ENCODE results near the gene CDH13. TPM values are rescaled to one million over a fixed set of nuclear protein-coding genes. Genes with fewer than 3 reads are reported as not detected.

Gene CDH13
- total RNA-seq, 1 donor from 2014 or later = 28.9 TPM

- no peak for DNase-seq
These were observed 952.7 kb downstream of the CDH13 start for GRCh38 chr16:83579436-83579835.

- no peak for DNase-seq
These were observed 954.3 kb downstream of the CDH13 start for GRCh38 chr16:83581082-83581481.

GRCh38 chr16:83581994-83582747 lies 955.4 kb downstream of the CDH13 start:
- DNase-seq = no peak

- no peak for DNase-seq
These were observed 959.3 kb downstream of the CDH13 start for GRCh38 chr16:83586036-83586435.

- DNase-seq = no peak
These were observed 959.9 kb downstream of the CDH13 start for GRCh38 chr16:83586461-83587200.

- no peak for DNase-seq
These were observed 960.4 kb downstream of the CDH13 start for GRCh38 chr16:83587201-83587600.

- DNase-seq = no peak
These were observed 961.3 kb downstream of the CDH13 start for GRCh38 chr16:83588070-83588469.

GRCh38 chr16:83589576-83589975 lies 962.8 kb downstream of the CDH13 start:
- no peak for DNase-seq

- DNase-seq = no peak
These were observed 966.0 kb downstream of the CDH13 start for GRCh38 chr16:83592778-83593177.

GRCh38 chr16:83599789-83600462 lies 973.2 kb downstream of the CDH13 start:
- DNase-seq = no peak

GRCh38 chr16:83602761-83603722 lies 976.3 kb downstream of the CDH13 start:
- DNase-seq = no peak

- no peak for DNase-seq
These were observed 977.2 kb downstream of the CDH13 start for GRCh38 chr16:83603723-83604570.

GRCh38 chr16:83606486-83607030 lies 979.8 kb downstream of the CDH13 start:
- no peak for DNase-seq

- no peak for DNase-seq
These were observed 982.4 kb downstream of the CDH13 start for GRCh38 chr16:83609178-83609577.

- no peak for DNase-seq
These were observed 988.6 kb downstream of the CDH13 start for GRCh38 chr16:83615141-83615952.

- no peak for DNase-seq
These were observed 989.2 kb downstream of the CDH13 start for GRCh38 chr16:83615953-83616350.

GRCh38 chr16:83619381-83620150 lies 992.8 kb downstream of the CDH13 start:
- no peak for DNase-seq

GRCh38 chr16:83622010-83622409 lies 995.2 kb downstream of the CDH13 start:
- DNase-seq = no peak

Data from skin of body (tissue), 2 donors.